ENCODE results near the gene TNS3.

GRCh38 chr7:47523401-47523800, 58.5 kb downstream of the TNS3 start:
- no peak for TF ChIP-seq RAD21 (IDR thresholded peaks at IDR 0.05; ENCODE audit: low read length)
- TF ChIP-seq POLR2AphosphoS5 (IDR thresholded peaks at IDR 0.05; ENCODE audit: low read depth, low read length) = no peak
- no peak for TF ChIP-seq NFIC (IDR thresholded peaks at IDR 0.05; ENCODE audit: borderline replicate concordance)

Data from SK-N-SH (cell line).